IPS-NIHi11 (cell line): ENCODE results near the gene KSR2.
"Not testable (repeated sequence)": the region's sequence is repeated elsewhere in the genome, so short reads cannot be mapped to it uniquely, and the experiment has no call there.

Source experiments
- DNase-seq: peaks from one replicate; pipeline ENCODE4 v3.0.0; 2012; ENCODE audit warnings: mixed read lengths, low spot score

KSR2 gene

DNA sequence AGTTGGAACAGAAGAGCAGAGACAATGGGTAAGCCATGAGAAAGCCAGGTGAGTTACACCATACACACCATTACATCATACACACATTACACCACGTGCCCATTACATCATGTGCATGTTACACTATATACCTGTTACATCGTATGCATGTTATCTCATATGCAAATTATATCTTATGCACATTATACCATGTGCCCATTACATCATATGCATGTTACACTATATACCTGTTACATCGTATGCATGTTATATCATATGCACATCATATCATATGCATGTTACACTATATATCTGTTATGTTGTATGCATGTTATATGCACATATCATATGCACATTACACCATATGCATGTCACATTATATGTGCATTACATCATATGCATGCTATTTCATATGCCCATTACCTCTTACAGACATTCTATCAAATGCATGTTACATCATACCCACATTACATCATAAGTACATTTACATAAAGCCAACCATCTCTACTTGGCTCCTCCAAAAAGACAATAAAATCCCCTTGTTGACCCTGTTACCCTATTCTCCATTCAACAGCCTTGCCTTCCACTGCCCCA, 207.2 kb downstream of the KSR2 start:
- DNase-seq: no peak

DNA sequence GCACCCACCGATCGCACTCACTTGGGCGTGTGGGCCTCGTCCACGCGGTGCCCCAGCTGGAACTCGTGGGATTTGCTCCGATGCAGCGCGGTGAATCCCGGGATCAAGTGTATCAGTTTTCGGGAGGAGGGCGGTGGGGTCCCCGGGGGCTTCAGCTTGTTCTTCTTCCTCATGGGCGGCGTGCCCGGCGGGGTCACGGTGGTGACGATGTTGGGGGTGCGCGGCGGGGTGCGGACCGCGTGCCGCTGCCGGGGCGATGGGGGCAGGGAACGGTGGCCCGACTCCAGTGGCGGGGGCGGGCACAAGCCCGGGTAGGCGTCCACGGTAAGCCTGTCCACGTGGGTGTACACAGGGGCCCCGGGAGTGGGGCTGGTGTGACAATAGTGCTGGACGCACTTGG, 207.8 kb downstream of the KSR2 start:
- no peak for DNase-seq

DNA sequence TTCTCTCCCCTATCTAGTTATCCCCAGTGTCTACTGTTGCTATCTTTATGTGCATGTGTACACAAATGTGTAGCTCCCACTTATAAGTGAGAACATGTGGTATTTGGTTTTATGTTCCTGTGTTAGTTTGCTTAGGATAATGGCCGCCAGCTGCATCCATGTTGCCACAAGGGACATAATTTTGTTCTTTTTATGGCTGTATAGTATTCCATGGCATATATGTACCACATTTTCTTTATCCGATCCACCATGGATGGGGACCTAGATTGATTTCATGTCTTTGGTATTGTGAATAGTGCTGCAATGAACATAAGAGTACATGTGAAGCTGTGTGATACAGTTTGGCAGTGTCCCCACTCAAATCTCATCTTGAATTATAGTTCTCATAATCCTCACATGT, 218.1 kb downstream of the KSR2 start:
- no peak for DNase-seq

DNA sequence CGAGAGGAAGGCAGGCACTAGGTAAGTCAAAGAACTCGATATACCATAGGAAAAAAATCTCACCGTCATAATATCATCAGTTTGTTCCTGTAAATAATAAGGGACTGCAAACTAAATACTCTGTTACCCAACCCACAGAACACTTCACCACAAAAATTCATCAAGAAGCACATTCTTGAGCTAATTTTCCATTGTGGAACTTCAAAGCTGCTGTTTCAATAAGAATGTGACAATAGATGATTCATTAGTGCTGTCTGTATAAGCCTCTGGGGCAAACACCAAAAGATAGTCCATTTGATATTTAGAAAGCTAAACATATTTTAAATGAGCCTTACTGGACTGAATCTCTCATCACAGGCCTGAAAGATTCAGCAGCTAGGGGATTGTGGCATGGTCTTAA, 219.4 kb downstream of the KSR2 start:
- DNase-seq: no peak

DNA sequence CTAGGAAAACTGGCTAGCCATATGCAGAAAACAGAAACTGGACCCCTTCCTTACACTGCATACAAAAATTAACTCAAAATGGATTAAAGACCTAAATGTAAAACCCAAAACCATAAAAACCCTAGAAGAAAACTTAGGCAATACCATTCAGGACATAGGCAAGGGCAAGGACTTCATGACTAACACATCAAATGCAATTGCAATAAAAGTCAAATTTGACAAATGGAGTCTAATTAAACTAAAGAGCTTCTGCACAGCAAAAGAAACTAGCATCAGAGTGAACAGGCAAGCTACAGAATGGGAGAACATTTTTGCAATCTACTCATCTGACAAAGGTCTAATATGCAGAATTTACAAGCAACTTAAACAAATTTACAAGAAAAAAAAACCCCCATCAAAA, 222.4 kb downstream of the KSR2 start:
- not testable (repeated sequence) for DNase-seq

DNA sequence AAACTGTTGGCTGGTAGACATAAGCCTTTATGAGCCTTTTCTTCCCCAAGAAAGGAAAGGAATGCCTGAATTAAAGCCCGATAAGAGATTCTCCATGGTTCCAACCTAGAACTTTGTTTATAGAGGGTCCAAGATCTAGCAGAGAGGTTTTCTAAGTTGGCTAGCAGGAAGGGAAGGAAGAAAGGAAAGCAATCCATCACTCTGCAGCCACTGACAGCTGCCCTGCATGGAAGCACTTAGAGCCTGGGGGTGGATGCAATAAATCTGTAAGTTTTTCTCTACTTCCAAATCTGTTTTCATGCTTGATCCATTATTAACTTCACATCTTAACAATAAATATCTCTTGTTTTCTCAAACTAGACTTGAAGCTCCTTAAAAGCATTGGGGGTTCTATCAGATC, 224.4 kb downstream of the KSR2 start:
- DNase-seq: no peak

DNA sequence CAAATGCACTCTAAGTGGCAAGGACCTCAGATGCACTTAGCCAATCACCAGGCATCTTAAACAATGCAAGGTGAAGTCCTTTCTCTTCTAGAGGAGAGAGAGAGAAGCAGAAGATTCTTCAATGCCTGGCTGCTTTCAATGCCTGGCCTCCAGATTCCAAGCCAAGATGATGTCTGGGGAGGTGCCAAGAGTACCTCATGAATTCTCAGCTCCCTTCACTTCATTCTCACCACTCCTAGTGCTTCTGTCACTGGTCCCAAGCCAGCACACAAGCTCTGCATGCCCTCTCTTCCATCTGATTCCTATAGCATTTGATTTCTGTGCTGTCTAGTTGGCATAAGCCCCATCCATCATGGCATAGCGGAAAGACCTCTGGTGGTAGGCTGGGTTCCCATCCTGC, 225.0 kb downstream of the KSR2 start:
- DNase-seq: no peak

DNA sequence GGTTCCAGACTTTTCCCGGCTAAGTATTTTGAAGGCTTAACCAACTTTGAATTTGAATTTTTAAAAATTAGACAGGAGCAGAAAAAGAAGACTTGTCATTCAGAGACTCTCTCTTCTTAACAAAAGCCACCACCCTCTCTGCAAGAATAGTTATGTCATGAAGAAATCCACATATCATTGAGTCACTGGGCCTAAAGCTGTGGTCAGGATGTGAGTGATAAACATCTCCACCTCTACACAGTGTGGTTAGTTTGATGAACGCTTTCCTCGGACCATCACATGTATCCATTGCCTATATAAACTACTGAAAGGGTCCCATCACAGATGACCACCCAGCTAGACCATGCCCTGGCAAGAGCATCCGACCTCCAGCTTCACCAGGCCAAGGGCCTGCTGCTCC, 226.1 kb downstream of the KSR2 start:
- no peak for DNase-seq

DNA sequence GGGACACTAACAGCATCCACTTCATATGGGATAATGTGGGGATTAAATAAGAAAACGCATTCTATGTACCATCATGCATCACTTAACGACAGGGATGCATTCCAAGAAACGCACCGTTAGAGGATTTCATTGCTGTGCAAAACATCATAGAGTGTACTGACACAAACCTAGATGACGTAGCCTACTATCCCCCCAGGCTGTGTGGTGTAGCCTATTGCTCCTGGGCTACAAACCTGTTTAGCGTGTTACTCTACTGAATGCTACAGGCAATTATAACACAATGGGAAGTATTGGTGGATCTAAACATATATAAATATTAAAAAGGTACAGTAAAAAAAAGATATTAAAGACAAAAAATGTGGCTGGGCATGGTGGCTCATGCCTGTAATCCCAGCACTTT, 230.6 kb downstream of the KSR2 start:
- DNase-seq: no peak

DNA sequence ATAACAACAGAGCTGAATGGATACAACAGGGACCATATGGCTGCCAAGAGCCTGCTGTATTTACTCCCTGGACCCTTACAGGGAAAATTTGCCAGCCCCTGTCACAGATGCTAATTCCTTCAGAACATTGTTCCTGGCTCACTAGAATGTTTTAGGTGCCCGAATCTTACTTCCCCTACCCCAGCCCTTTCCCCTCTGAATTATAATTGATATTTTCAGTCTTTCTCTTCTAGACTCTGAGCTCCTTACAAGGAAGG, 235.3 kb downstream of the KSR2 start:
- no peak for DNase-seq

DNA sequence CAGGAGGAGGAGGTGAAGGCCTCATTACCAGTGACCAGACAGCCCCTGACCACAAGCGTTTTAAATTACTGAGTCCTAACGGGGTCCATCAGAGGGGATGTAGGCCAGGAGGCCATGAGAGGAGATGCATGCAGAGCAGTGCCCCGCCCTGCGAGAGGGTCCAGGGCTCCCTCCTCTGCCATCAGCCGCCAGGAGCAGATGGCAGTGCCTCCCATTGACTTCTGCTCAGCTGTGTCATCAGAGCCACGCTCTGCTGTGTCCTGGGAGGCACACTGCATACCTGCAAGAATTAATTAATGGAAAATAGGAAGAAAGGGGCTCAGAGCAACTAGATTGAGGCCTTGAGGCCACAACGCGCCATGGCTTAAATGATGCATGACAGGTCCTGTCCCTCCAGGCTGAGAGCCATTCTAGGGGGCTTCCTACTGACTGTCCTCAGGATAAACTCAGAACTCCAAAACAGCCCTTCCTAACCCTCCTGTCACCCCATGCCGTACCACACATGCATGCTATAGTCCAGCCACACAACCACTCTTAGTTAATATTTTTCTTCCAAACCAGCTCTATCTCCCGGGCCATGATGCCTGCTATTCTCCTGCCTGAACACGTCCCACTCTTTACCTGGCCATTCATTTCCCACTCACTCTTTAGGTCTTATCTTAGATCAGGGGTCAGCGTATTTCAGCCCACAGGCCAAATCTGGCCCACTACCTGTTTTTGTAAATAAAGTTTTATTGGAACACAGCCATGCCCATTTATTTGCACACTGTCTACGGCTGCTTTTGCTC, 235.8 kb downstream of the KSR2 start:
- no peak for DNase-seq

DNA sequence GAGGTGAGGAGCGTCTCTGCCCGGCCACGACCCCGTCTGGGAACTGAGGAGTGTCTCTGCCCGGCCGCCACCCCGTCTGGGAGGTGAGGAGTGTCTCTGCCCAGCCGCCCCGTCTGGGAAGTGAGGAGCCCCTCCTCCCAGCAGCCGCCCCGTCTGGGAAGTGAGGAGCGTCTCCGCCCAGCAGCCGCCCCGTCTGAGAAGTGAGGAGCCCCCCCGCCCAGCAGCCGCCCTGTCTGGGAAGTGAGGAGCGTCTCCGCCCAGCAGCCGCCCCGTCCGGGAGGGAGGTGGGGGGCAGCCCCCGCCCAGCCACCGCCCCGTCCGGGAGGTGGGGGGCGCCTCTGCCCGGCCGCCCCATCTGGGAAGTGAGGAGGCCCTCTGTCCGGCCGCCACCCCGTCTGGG, 237.7 kb downstream of the KSR2 start:
- not testable (repeated sequence) for DNase-seq

DNA sequence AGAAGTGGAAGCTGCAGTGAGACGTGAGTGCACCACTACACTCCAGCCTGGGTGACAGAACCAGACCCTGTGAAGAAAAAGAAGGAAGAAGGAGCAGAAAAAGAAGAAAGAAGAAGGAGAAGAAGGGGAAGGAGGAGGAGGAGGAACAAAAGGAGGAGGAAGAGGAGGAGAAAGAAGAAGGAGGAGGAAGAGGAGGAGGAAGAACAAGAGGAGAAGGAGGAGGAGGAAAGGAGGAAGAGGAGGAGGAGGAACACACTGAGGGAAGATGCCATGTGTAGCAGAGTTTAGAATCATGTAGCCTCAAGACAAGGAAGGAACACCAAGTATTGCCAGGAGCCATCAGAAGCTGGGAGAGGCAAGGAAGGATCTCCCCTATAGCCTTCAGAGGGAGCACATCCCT, 241.5 kb downstream of the KSR2 start:
- DNase-seq: no peak

DNA sequence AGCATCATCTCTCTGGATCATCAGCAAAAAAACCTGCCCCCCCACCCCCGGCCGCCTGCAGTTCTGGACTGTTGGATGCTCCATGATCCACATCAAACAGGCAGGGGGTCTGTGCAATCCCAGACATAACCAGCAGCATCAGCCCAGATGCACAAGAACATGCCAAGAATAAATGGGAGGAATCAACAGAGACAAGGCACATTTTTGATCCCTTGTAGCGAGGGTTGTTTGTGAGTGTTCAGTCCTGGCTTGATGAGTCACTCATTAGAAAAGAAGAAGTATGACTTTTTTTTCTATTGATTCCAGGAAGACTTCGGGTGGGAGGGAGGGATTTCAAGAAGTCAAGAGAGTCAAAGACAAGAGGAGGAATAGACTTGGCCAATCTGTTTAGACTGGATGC, 244.2 kb downstream of the KSR2 start:
- DNase-seq: no peak

DNA sequence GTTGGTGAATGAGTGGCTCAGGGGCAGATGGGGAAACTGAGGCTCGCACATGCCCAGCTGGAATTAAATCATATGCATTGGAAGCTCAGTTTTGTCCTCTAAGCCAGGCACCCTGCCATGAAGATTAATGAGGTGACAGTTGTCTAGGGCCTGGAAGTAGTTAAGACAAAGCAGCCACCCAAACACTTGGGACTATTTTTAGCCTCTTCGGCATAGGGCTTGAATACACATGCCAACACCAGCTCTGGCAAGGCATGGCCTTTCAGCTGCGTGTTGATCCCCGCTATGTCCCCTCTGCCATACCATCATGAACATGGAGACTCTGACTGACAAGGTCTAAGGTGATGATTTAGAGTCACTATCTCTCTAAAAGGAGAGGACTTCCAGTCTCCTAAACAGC, 250.2 kb downstream of the KSR2 start:
- DNase-seq: no peak

DNA sequence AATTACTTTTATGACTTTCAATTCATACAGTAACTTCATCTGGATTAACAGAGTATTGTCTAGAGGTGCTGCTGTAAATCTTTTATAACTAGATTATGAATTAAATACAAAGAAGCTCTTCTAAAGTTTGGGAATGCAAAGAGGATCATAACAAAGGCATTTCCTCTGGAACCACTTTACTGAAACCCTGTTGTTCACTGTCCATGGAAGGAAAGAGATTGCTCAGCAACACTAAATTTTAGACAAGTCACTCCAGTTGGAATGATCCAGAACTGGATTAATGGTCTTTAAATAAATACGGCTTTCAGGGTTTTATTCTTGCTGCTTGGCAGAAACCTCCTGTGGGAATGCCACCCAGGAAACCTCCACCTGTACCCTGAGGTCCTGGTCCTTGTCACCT, 250.6 kb downstream of the KSR2 start:
- no peak for DNase-seq

DNA sequence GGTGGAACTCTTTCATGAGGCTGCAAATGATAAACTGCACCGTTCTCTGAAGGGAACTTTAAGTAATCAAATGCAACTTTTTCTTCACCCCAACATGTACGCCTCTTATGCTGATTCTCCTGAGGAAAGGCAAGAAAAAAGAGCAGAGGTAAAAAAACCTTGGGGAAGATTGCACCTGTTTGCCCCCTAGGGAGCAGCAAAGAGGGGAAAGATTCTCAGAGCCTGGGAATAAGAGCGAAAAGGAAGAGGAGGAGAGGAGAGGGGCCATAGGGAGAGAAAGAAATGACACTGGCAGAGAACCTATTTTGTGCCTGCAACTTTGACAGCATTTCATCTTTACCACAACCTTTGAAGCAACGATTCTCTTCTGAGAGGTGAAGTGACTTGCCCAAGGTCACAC, 254.6 kb downstream of the KSR2 start:
- DNase-seq: no peak

DNA sequence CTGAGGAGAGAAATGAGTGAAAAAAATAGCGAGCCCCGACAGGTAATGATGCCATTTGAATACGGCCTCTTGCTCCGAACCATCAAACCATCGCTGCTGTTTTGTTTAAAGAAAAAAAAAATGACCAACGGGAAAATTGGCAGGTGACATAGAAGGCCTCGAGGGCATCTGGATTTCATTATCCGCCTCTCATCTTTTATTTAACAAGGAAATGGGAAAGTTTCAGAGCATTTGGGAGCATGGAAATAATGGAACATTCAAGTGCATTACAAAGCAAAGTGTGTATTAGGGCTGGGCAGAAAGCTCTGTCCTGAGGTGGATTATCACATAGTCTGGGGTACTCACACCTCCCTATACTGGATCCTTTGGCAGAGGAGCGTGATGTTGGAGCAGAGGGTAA, 258.7 kb downstream of the KSR2 start:
- no peak for DNase-seq

DNA sequence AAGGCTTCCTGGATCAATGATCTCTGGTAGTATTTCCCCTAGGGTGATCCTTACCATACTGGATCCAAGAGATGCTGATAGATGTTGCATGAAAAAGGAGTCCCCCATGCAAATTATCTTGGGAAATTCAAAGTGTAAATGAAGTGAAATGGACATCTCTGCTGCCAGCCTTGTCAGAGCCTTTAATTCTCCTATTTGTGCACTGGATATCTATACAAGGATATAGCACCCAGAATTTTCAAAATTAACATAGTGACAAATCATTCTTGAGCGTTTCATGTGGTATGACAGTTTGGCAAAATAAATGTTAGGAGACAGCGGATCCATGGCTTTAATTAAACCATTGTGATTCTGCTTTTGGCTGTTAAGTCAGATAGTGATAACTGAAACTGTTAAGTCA, 260.9 kb downstream of the KSR2 start:
- no peak for DNase-seq

DNA sequence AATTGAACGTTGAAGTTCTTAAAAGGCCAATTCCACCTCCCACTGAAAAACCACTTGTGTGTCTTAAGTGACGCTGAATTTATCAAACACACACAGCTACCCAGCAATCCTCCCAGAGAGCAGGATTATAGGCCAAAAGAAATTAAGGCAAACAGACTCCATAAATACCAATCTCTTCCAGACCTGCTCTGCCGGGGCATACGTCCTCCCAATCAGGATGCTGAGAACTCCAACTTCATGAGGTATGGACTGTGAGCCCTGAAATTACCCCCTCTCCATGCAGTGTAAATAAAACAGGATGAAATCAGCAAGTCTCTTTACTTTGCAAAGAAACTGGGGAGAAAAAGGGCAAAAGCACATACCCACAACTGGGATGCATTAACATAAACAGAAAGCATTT, 265.2 kb downstream of the KSR2 start:
- DNase-seq: no peak

DNA sequence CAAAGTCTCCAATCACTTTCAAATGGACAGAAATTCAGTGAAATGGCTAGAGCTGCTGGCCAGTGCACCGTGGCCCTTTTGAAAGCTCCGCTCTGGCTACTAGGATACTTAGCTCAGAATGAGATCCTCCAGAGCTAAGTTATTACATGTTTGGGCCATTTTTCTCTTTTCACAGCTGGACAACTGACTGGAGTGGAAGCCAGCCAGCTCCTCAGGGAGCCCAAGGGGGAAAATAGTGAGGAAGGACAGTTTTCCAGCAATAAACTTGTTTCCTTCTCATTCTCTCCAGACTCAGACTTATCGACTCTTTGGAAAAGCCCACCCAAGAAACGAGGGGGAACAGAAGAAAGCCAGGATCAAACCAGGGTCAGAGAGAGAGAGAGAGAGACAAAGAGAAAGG, 266.0 kb downstream of the KSR2 start:
- DNase-seq: no peak

DNA sequence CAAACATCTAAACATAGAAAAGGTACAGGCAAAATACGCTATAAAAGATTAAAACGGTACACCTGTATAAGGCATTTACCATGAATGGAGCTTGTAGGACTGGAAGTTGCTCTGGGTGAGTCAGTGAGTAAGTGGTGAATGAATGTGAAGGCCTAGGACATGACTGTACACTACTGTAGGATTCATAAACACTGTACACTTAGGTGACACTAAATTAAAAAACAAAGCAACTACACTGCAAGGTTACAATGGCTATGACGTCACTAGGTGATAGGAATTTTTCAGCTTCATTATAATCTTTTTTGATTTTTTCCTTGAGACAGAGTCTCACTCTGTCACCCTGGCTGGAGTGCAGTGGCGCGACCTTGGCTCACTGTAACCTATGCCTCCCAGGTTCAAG, 269.2 kb downstream of the KSR2 start:
- DNase-seq: no peak

DNA sequence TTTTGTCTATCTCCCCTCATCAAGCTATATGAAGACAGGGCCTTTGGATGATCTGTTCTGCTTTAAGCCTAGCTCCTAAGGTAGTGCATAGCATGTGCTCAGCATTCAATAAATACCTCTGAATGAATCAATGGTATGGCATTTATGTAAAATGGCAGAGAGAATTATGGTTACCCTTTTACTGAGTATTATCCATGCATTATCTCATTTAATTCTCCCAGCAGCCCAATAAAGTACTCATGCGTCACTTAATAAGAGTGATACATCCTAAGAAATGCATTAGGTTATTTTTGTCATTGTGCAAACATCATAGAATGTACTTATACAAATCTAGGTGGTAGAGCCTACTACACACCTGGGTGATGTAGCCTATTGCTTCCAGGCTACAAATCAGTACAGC, 269.7 kb downstream of the KSR2 start:
- DNase-seq: no peak

DNA sequence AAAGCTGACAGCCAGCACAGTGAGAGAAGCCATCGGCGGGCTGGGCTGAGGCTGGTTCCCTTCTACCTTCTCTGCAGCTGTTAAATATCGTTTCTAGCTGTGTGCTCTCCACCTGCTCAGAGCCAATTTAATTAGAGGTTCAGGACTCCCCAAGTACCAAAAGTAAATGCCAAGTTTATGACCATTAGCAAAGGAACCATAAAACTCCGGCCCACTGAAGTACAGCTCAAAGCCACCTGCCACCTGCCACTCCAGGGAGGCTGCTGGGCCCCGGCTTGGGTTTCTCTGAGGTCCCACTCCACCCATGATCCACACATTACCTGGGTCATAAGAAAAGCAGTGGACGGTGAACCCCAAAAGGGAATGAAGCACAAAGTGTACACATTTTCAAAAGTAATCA, 272.8 kb downstream of the KSR2 start:
- DNase-seq: no peak

DNA sequence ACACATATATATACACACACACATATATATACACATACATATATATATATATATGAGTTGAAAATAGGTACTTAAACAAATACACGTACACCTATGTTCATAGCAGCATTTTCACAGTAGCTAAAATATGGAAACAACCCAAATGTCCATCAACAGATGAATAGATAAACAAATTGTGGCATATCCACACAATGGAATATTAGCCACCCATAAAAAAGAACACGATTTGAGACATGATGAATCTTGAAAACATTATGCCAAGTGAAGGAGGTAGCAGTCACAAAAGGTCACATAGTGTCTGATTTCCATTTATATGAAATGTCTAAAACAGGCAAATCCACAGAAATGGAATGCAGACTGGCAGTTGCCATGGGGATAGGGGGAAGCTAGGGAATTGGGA, 276.3 kb downstream of the KSR2 start:
- DNase-seq: no peak
